Right renal pelvis (tissue), 4 donors: ENCODE measurements around the gene TPPP3. TPM values are rescaled to one million over a fixed set of nuclear protein-coding genes. Genes with fewer than 3 reads are reported as not detected.
"Not testable (repeated sequence)": the region's sequence is repeated elsewhere in the genome, so short reads cannot be mapped to it uniquely, and the experiment has no call there.

ENCODE experiments used
- DNase-seq, 4 donors: peaks; one replicate each; pipeline ENCODE4 v3.0.0-alpha.2; 2013; ENCODE audit warnings: low read depth in 4 of 4, low spot score in 3 of 4, missing footprints in 1 of 4
- polyA plus RNA-seq, 4 donors: library from polyadenylated mRNA; unstranded; fragments of 120-200 nt; gene quantifications; one replicate each; pipeline ENCODE4 v1.2.1, GENCODE V29; 2013; ENCODE audit not compliant: insufficient read length in 4 of 4

TPPP3 gene
- polyA plus RNA-seq, 4 donors = 51.7 to 75.7 (median 60.2) TPM

DNA sequence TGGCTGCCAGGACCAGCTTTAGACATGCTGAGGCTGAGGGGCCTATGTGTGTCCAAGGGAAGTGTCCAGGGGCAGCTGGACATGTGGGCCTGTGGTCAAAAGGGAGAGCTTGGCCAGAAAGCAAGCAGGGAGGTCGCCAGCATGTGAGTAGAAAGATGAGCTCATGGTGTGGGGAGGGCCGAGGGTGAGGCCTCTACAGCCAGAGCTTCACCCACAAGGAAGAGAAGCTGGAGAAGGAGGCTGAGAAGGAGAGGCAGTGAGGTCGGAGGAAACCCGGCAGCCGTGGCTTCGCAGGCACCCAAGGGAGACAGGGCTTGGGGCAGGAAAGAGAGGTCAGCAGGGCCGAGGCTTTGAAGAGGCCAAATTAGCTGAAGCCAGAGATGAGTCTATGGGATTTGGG lies 33.7 kb upstream of the TPPP3 start:
- no peak for DNase-seq

DNA sequence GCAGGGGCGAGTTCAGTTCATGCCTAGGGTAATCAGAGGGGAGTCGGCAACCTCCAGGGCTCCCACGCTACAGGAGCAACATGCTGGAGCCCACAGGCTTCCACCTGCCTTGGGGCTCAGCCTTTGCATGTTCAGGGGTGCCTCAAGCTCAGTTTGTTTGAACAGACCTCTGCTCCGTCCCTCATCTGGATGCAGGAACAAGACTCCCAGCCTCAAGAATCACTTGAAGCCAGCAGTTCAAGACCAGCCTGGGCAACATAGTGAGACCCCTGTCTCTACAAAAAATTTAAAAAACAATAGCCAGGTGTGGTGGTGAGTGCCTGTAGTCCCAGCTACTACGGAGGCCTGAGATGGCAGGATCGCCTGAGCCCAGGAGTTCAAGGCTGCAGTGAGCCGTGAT lies 32.7 kb upstream of the TPPP3 start:
- no peak for DNase-seq

DNA sequence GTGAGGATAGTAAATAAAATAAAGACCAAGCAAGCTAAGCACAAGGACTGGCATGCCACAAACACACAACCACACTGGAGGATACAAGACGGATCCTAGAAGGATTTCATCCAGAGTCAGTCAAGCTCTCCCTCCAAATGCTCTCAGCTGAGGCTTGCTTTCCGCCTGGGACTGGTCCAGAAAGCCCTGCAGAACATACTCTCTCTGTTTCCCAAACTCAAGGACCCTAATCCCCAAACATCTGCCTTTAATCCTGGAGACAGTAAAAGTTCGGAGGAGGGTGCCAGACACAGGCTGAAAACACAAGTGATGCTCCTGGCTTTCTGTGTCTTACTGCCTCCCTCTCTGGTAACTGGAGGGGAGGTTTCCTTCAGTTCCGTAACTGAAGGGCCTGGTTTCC lies 32.3 kb upstream of the TPPP3 start:
- no peak for DNase-seq

GRCh38 chr16:67425061-67425460 lies 31.8 kb upstream of the TPPP3 start:
- no peak for DNase-seq

- no peak for DNase-seq
Observed at GRCh38 chr16:67424261-67424615, 30.9 kb upstream of the TPPP3 start.

GRCh38 chr16:67423611-67424260 lies 30.4 kb upstream of the TPPP3 start:
- no peak for DNase-seq

DNA sequence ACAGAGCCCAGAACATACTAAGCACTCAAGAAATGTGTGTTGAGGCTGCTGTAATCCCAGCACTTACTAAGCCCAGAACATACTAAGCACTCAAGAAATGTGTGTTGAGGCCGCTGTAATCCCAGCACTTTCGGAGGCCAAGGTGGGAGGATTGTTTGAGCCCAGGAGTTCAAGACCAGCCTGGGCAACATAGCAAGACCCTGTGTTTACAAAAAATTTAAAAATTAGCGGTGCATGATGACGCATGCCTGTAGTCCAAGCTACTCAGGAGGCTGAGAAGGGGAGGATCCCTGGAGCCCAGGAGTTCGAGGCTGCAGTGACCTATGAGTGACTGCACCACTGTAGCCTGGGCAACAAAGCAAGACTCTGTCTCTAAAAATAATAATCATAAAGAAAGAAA lies 29.7 kb upstream of the TPPP3 start:
- no peak for DNase-seq

- no peak for DNase-seq
Observed at GRCh38 chr16:67421030-67421429, 27.7 kb upstream of the TPPP3 start.

- DNase-seq = no peak
Observed at GRCh38 chr16:67419931-67420330, 26.6 kb upstream of the TPPP3 start.

DNA sequence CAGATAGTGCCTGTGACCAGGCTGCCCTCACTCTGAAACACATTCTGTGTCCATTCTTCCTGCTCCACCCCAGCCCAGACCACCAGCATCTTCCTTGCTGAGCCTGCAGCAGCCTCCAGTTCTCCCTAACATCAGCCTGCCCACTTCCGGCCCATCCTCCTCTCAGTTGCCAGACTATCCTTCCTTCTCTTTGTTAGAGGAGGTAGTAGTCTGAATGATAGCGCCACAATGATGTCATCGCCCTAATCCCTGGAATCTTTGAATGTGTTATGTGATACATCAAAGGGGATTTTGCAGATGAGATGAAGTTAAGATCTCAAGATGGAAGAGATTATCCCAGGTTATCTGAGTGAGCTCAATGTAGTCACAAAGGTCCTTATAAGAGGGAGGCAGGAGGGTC lies 26.2 kb upstream of the TPPP3 start:
- no peak for DNase-seq

GRCh38 chr16:67417333-67418061 lies 24.2 kb upstream of the TPPP3 start:
- DNase-seq = no peak

DNA sequence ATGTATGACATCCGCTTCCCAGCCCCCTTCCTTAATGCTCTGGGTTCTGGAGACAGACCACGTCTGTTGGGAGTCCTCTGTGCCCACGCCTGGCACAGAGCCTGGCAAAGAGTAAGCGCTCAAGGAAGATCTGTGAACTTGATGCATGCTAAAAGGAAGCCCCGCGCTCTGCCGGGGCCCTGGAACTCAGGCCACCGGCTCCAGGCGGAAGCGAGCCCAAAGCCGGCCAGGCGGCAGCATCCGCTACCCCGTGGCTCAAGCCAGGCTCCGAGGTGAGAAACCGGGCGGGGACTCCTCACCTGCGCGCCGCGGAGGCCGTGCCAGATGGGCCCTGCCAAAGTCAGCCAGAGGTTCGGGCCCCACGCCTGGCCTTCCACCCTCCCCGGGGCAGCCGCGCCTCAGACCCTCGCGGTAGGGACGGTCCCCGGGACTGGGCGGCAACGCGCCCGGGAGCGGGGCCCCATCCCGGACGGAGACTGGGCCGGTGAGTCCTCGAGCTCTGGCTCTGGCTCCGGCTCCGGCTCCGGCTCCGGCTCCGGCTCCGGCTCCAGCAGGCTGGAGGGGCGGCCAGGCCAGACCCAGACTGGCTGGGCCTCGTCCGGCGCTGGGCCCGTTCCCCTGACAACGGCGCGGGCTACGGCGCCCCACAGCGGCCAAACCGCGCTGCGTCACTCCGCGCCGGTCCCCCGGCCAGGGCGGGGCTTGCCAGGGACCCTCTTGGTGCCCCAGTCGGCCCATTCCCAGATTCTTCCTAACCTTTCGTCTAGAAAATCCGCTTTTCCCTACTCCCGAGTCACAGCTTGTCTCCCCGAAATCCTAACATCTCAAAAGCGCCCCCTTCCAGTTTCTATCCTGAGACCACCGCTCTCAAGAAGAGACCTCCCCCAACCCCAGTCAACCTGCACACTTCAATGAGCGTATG lies 22.8 kb upstream of the TPPP3 start, which contains the start of gene ZDHHC1:
Gene ZDHHC1 (minus strand): TSS at position 606 of the 922 bp plus-strand sequence. CDS start 8,702 bp downstream, outside the sequence.
- no peak for DNase-seq

- not testable (repeated sequence) for DNase-seq
Observed at GRCh38 chr16:67415421-67415820, 22.1 kb upstream of the TPPP3 start.

- no peak for DNase-seq
Observed at GRCh38 chr16:67413978-67414911, 20.9 kb upstream of the TPPP3 start.

DNA sequence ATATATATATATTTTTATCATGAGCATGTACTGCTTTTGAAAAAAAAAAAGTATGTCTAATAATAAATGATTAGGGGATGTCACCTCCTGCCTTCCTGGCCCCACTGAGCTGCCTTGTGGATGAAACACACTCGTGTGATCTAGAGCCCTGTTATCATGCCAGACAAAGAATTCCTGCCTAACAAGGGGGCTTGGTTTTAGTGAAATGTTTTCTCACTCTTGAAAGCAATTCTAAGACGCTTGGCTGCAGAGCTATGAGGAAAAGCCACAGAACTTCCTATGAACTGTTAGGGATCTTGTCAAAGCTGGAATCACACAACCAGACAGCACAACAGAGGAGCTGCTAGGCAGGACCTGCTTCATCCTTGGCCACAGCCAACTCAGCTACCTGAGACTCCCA lies 19.0 kb upstream of the TPPP3 start:
- DNase-seq = no peak

DNA sequence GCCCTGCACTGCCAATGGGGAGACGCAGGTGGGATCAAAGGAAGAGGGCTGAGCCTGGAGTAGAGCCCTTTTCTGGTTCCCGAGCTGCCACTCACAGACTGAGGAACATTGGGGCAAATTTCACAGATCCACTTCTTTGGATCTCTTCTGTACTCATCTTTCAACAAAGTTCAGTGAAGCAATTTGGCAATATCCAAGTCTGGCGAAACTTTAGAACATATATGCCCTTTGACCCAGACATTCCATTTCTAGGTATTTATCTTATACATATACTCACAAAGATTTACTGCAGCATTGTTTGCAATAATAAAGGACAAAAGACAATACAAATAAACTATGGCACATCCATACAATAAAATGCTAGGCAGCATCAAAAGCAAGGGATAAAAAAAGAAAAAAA lies 18.0 kb upstream of the TPPP3 start:
- no peak for DNase-seq

DNA sequence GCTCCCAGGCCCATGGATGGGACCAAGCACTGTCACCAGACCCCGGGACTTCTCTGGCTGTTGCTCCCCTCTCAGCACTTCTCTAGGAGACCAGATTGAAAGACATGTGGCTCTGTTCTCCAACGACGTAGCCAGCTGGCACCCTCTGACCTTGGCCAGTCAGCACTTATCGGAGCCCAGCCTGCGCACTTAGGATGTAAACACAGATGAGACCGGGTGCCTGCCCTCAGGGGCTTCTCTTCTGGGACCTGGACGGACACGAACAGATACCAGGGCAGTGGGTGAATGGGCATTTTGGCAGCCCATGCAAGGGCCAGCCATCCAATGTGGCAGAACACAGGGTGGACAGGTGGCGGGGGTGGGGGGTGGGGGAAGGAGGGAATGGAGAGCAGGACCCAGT lies 16.3 kb upstream of the TPPP3 start:
- DNase-seq = no peak

DNA sequence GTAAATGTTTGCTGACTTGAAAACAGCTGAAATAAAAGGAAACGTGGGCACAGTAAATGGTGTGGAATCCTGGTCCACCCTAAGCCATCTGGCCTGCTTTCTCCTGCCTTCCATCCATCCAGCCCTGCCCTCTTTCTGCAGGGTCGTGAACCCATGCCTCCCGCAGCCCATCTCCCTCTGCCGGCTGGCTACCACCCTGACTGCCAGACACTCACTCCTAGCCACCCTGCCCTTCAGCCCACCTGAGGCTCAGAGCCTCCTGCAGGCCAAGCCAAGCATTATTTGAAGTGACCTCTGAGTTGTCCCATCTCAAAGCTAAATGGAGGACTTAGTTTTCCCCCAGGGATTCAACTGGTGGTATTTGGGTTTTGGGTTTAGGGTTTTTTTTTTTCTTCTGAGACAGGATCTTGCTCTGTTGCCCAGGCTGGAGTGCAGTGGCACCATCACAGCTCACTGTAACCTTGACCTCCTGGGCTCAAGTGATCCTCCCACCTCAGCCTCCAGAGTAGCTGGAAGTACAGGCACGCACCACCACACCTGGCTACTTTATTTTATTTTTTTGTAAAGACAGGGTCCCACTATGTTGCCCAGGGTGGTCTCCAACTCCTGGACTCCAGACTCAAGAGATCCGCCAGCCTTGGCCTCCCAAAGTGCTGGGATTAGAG lies 14.6 kb upstream of the TPPP3 start:
- no peak for DNase-seq

DNA sequence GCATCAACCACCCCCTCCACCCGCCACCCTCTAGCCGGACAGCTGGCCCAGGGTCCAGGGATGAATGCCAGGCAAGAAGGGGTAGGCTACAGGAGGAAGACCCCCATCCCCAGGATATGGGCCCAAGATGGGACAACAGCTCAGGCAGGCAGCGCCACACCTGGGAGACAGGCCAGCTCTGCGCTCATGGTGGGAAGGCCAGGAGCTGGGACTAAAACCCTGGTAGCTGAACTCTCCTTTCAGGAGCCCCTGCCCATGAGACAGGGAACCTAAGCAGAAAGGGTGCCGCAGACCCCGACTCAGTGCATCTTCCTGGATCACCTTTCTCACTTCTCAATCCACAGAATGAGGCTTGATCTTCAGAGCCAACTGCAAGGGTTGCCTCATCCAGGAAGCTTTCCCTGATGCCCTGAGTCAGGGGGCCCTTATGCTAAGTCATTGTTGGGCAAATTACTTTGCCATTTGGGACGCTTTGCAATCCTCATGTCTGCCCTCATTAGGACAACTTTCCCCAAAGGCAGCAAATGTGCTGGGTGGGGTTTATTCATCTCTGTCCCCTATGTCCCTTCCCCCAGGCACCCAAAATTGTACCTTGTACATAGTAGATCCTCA lies 14.0 kb upstream of the TPPP3 start:
- no peak for DNase-seq
